Measurements from ENCODE around the gene TRMT11.
A peak's percentile ranks its signal among the peaks of the same experiment; 100 is the strongest.
"Not testable (repeated sequence)": the region's sequence is repeated elsewhere in the genome, so short reads cannot be mapped to it uniquely, and the experiment has no call there.

The TRMT11 gene

DNA sequence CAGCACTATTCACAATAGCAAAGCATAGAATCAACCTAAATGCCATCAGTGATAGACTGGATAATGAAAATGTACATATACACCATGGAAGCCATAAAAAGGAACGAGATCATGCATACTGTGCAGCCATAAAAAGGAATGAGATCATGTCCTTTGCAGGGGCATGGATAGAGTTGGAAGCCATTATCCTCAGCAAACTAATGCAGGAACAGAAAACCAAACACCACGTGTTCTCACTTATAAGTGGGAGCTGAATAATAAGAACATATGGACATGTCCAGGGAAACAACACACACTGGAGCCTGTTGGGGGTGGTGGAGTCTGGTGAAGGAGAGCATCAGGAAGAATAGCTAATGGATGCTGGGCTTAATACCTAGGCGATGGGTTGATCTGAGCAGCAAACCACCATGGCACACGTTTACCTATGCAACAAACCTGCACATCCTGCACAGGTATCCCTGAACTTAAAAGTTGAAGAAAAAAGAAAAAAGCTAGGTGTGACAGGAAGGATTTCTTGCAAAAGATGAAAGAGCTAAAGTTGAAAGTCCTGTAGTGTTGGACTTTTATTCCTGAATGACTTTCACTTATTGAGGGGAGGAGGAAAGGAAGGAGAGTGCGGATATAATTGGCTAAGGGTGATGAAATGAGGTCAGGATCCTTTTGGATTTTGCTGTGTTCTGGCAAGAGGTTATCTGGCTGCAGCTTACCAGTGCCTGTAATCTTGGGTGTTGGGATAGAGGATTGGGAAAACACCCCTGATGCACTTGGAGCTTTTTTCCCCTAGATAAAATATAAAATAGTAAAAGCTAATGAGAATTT is 8.5 kb downstream of the TRMT11 start:
- DNase-seq (ENCODE audit: low spot score) = no peak

DNA sequence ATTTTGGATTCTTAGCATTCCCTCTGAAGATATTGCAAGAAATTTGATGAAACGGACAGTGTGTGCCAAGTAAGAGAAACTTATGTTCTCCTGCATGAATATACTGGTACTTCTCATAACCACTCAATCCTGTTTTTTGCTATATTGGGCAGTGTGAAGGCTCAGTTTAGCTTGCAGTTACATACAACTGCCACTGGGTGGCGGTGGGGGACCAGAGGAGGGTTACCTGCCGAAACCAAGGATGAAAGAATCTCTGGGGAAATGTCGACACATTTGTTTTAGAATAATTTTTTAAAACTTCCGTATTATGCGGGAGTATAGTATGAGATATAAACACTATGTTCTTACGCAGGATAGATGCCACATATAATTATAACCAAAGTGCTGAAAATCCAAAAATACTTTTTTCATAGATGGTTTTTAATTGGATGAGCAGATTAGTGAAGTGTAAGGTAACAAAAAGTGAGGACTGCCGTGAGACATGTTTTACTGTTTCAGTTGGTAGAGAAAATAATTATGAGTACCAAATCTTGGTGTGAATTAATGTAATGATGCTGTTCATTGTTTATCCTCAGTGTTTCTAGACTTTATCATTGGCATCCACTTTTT is 9.7 kb downstream of the TRMT11 start:
- peak; percentile 80 for DNase-seq (ENCODE audit: low spot score)

DNA sequence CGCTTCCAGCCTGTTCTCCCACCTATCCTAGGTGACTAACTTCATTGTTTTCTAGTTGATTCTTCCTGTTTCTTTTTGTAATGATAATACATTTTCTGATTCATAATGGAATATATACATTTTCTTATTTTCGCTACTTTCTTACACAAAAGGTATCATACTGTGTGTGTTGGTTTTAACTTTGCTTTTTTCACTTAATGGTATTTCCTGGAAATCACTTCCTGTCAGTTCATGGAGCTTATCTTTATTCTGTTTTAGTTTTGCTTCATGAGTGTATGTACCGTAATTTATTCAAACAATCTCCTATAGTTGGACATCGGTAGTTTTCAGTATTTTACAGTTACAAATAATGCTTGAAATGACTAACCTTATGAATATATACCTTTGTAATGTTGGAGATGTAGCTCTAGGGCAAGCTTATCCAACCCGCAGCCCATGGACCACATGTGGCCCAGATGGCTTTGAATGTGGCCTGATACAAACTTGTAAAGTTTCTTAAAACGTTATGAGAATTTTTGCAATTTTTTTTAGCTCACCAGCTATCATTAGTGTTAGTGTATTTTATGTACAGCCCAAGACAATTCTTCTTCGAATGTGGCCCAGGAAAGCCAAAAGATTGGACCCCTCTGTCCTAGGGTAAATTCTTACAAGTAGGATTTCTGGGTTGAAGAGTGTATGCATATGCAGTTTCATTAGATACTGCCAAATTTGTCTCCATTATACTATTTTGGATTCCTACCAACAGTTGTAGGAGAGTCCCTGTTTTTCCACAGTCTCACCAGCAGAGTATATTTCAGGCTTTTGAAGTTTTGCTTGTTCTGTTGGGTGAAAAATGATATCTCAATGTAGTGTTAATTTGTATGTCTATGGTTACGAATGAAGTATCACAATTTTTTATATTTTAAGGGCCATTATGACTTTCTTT is 16.7 kb downstream of the TRMT11 start:
- no peak for DNase-seq (ENCODE audit: low spot score)

DNA sequence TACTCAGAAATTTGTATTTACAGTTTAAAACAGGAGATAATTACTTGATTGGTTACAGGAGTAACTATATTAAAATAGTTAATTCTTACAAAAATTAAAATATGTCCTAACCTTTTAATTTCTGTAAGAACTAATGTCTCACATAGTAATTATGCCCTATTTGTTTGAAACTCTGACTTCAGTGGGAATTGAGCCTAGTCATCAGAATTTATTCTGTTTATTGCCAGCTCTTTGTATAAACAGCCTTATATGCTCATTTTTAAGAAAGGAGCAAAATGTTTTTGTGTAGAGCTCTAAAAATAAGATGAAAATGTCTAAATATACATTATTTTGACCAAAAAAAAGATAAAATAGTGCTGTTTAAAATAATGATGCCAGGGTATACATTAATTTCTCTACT is 21.5 kb downstream of the TRMT11 start:
- no peak for DNase-seq (ENCODE audit: low spot score)

DNA sequence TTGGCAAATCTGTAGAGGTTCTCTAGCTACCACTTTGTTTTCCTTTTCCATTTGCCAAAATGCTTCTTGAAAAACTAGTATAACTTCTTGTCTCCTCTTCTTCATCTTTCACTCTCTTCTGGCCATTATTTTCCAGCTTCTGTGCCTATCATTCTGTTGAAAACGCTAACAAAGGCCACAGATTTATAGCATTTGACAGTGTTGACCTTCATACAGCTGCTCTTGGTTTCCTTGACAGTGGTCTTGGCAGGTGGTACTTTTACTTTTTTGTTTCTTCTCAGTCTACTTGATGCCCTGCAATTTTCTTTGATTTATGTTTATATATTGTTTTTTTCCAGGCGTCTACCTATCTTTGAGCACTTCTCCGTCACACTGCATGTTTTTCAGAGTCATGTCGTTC is 23.7 kb downstream of the TRMT11 start:
- no peak for DNase-seq (ENCODE audit: low spot score)

DNA sequence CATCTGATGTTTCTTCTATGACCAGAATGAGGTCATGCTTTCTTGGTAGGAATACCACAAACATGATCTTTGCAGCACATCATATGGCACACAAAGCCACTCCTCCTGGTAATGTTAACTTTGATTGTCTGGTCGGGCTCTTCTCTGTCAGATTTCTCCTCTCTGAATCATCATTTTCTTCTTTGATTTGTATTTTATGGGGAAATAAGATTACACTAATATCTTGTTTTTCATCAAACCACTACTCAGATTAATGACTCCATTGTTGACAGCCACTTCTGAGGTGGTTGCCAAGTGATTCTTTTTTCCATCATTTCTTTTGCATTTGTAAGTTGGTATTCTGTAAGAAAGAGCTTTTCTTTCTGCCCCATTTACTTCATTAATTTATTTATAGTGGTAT is 29.5 kb downstream of the TRMT11 start:
- no peak for DNase-seq (ENCODE audit: low spot score)

DNA sequence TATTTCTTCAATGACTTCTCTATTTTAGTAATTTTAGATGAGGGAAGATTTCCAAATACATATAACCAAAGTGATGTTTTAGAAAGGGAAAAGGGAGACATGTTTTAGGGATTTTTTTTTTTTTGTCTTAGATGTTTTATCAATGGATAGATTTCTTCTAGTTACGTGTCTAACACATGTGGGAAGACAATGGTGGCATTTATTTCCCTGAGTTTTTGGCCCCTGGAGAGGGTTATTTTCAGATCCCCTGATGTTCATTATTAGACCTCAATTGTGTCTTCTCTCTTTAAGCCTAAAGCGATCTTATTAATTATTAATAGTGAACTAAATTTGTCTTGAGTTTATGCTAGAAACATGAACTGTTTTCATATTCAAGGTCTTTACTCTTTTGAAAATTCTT is 30.3 kb downstream of the TRMT11 start:
- no peak for DNase-seq (ENCODE audit: low spot score)

DNA sequence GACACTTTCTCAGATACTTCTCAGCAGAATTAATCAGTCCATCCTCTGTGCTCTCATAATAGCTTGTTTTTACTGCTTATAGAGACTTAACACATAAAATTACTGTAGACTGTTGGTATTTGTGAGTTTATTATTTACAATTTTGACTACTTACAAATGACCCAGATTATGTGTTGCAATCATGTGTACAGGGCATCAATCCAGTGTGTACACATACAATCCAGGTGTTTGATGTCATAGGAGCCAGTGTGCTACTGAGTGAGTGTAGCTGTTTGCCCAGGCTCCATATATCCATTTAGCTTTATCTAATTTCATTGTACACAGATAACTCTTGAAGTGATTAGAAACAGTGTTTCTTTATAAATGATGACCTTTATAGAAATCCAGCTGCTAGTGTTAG is 31.3 kb downstream of the TRMT11 start:
- no peak for DNase-seq (ENCODE audit: low spot score)

DNA sequence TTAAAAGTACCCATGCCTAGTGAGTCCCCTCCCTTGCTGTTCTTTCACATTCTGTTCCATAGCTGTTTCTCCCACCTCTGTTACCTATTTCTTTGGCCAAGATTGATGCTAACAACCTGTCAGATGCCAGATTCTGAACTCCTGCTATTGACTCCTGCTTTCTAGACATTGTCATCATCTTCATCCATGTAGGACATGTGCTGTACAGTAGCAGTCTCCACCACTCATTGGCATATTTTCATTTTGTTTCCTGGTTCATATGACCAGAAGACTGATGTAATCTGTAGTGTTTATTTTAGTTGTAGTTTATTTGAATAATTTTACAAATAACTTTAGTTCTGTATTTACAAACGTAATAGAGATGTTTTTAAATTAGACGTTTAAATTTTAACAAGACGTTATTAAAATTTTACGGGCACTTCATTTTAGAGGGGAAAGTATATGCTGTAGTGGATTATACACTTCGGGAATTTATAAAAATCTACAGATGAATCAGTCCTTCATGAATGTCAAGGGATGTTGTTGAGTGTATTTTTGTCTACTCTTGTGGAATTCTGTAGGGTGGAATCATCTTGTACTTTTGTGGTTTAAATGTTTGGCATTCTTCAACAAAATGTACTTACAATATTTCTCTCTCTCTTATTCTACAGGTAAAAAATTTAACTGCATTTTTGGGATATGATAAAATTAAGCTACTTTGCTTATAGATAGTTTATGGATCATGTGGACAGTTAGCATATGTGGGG is 34.1 kb downstream of the TRMT11 start:
- DNase-seq (ENCODE audit: low spot score) = no peak

DNA sequence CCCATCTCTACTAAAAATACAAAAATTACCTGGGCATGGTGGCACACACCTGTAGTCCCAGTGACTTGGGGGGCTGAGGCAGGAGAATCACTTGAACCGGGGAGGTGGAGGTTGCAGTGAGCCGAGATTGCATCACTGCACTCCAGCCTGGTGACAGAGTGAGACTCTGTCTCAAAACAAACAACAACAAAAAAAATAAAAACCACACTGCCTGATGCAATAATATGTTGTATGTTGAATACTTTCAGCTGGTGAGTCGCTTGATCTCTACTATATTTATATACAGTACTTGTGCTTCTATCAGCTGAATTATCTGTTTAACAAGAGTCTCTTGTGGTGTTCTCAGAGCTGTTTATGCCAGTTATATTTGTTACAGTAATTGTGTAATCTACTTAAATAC is 37.1 kb downstream of the TRMT11 start:
- not testable (repeated sequence) for DNase-seq (ENCODE audit: low spot score)

DNA sequence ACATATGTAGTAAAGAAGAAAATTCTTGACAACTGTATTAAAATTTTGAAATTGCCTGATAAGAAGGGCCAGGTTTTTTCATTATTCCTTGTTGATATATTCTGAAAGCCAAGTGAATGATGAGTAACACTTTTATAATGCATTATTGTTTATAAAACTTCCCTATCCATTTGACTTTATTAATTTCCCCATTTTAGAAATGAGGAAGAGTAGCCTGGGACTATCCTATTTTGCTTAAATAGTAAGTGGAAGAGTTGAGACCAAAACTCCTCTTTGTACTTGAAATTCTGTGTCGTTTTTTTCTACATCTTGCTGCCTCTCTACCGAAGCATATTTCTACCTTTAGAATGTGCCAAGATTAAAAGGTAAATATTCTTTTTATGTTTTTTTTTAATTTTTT is 39.7 kb downstream of the TRMT11 start:
- DNase-seq (ENCODE audit: low spot score) = no peak

DNA sequence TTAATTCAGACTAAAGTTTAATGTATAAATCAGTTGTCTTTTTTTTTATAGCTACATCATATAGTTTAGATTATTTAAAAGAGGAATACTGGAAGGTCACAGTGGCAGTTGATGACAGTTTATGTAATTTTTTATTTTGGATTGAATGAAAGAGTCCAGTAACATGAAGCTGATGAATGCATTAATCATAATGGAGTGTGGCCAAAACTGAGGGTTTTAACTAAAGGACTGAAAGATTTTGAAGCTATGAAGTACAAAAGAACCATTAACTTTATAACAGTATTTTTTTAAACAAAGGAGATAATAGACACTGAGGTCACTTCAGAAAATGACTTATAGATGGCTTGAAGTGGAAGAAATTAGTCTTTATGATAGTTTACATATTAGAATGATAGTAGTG is 41.3 kb downstream of the TRMT11 start:
- DNase-seq (ENCODE audit: low spot score) = no peak

DNA sequence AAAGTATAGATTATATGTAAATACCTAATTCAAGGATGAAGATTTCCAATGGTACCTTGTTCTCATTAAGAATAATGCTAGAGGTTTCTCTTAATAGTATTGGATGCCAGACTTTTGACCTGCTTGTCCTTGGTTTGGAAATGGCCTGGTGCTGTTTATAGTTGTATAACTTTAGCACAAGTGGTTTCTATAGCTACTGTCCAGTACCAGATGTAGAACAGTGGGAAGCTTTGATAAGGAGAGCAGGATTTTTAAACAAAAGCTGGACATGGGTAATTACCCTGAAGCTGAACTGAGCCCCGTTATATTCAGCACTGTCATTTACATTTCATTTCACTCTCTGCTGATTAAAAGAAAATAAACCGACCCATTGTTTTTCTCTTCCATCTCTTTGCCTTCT is 43.7 kb downstream of the TRMT11 start:
- DNase-seq (ENCODE audit: low spot score) = no peak

DNA sequence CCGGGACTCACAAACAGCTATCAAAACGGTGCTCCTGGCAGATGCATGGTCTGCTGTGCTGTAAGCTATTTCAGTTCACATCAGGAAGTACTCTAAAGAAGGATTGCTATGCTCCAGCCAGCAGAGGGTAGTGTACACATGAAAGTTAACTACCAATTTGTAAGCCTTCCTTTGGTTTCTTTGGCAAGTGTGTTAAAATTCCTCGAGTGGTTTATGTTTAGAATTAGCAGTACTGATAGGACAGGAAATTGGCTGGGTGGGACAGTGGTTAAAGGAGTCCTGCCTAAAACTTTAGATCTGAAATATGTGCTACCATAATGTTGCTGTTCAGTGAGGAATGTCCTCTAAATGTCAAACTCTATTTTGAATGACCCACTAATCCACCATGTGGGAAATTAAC is 47.4 kb downstream of the TRMT11 start:
- DNase-seq (ENCODE audit: low spot score) = peak; percentile 9

DNA sequence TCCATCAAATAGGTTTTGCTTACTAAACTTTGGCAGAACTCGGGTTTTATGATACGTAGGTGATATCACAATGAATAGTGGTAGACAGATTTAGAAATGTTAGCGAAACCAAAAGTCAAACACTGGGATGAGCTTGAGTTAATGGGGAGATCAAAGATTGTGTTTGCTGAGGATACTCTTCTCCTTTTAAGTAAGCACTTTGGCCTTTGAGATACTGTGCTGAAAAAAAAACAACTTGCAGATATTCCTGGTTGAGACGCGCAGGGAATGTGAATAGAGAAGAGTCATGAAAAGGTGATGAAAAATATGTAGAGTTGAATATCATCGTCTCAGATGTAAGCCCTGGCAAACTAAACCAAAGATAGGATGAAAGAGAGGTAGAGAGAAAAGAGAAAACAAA is 48.3 kb downstream of the TRMT11 start:
- no peak for DNase-seq (ENCODE audit: low spot score)

DNA sequence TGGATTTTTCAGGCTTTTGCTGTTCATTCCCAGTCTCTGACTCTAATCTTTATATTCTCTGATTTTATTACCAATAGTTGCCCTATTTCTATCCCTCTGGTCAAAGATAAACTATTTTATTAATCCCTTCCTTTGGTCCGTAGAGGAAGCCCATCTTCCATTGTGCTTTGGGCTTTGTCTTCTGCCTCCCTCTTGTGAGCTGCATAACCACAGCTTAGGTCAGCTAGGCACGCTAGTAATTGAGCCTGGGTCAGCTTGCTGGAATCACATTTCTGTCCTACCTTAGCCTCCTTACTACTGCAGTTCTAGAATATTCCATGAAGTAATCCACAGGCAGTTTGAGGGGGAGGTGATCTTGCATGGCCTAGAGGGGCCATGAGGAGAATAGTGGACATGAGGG is 49.4 kb downstream of the TRMT11 start:
- no peak for DNase-seq (ENCODE audit: low spot score)

DNA sequence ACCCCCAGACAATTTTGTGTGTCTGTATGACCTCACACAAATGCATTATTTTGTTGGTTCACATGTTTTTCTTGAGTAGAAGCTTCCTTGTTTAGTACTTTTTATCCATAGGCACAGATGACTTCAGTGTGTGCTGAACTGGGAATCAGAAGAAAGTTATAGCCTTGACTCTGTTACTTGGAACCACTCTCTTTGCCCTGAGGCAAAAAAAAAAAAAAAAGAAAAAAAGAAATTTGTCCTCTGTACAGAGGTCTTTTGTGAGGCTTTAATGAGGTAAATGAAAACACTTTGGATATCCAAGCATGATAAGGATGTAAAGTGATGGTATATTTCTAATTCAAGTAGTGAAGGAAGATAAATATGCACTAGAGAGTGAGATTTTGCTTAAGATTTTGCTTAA is 51.9 kb downstream of the TRMT11 start:
- DNase-seq (ENCODE audit: low spot score) = no peak

DNA sequence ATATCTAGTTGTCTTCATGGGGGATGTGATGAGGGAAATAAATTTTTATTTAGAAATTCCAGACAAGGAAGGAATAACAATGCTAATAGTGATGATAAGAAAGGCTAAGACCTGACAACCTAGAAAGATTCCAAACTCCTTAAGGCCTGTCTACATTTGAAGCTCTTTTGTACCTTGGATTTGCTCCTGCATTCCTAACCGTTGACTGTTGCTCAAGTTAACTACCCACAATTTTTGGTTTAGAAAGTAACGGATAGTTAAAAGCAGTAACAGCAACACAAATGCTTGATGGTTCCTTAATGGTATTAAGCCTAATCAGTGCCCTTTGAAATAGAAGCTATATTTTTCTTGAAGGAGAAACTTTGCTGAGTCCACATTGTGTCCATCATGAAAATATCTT is 52.9 kb downstream of the TRMT11 start:
- no peak for DNase-seq (ENCODE audit: low spot score)

DNA sequence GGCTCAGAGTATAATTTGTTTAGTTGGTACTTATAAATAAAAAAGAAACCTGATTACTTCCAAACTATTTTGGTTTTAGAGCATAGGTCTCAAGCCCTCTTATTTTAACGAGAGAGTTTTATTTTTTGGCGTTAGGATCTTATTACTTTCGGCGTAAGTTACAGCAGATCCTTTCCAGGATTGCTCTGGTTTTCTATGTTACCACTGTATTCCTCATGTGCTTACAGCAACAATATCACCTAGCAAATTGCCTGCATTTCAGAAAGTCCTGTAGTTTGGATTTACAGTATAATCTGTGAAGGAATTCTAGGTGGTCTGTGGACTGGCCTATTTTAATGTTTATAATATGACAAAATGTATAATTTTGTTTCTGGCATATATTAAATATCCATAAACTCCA is 54.1 kb downstream of the TRMT11 start:
- no peak for DNase-seq (ENCODE audit: low spot score)

DNA sequence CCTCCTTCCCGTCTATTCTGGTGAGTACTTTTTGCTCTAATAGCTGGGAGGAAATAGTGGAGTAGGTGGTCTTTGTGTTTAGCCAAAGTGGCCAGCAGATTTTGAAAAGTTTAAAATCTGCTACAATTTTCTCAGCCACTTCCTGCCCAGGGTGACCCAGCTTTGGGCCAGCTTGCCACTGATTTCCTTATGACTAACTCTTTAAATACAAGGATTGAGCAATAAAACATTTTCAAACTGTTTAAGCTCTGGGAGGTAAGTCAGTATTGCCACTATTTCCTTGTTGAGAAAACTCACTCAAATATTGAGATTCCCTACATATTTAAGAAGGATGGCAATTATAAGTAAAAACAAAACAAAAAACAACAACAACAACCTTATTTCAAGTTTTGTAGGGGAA is 54.5 kb downstream of the TRMT11 start:
- peak; percentile 7 for DNase-seq (ENCODE audit: low spot score)

DNA sequence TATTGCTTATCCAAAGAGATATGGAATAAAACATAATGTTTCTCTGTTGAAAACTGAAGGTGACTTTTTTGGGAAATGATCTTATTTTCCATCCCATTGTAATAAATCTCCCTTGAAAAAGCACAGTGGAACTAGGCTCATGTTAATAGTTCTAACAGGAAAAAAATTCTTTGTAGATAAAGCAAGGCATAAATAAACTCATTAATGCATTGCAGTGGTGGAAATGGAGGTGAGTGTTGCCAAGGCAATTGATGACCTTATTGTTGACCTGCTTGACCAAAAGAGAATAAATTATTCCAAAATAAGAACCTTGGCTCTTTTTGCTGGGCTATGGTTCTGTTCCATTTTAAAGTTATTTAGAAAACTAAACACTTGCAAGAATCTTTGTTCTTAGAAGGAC is 55.2 kb downstream of the TRMT11 start:
- DNase-seq (ENCODE audit: low spot score) = no peak

DNA sequence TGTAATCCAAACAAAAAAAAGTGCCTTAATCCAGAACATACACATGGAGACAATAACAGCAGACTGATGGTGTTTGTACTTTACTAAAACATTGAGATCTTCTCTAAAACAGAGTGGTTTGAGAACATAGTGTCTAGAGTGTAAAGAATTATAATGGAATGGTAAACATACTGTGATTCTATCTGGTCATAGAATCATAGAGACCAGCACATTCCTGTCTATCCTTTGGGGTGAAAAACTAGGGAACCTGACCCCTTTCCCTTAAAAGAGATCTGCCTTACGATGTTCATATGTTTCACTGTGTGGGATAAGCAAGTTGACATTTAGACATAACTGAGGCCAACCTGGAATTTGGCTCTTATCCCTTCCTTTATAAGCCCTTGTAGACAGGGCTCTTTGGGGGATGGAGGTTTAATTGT is 55.7 kb downstream of the TRMT11 start:
- DNase-seq (ENCODE audit: low spot score) = no peak

All from activated CD4-positive, alpha-beta T cell treated with anti-CD3 and anti-CD28 coated beads, Interleukin-2, Interleukin-4, amounts not matched to agents 100 ng/mL and 50 ng/mL, durations not matched to agents 16 hours and 8 hours (primary cell).